ENCODE data around the gene NUBP1. TPM values are rescaled to one million over a fixed set of nuclear protein-coding genes. Genes with fewer than 3 reads are reported as not detected.
"Not testable (repeated sequence)": the region's sequence is repeated elsewhere in the genome, so short reads cannot be mapped to it uniquely, and the experiment has no call there.

NUBP1 gene
- polyA plus RNA-seq, 3 donors: 52.8 to 56.6 (median 54.3) TPM

DNA sequence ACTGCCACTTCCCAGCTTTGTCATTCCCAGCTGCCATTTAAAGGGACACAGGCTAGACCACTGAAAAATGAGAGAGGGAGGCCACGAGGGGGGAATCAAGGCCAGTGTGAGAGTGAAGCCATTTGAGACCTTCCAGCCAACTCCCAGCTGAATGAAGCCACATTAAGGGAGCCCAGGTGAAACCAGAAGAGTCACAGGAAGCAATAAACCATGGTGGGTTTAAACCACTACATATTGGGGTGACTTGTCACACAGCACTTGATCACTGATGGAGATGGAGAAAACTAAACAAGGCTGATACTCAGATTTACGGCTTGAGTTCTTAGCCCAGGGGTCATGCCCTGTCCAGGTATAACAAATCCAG is 2.8 kb upstream of the NUBP1 start:
- Histone ChIP-seq H3K4me1 (ENCODE audit: control insufficient read depth in 1 of 2, insufficient read depth in 2 of 2, low read length in 2 of 2) (peaks cover 40 to 49% of the 10 kb centered on the region in 2 donors), H3K27ac (ENCODE audit: low read depth in 1 of 2, low read length in 2 of 2) (no peak overlapping the region), H3K36me3 (replicated peaks in 1 of 2; ENCODE audit: control insufficient read depth in 1 of 2, insufficient read depth in 2 of 2, low read length in 2 of 2) (peaks cover 0 to 2% of the 10 kb centered on the region in 2 donors), H3K27me3 (ENCODE audit: control insufficient read depth in 2 of 2, insufficient read depth in 2 of 2, low read length in 2 of 2) (no peaks in the 10 kb centered on the region), H3K9ac (ENCODE audit: insufficient read depth, low read length, poor library complexity, severe bottlenecking) (no peak overlapping the region), H4K20me1 (ENCODE audit: insufficient read depth, low read length) (no peaks in the 10 kb centered on the region), H3K79me2 (ENCODE audit: insufficient read depth, low read length) (peaks cover 17% of the 10 kb centered on the region), H3K4me2 (replicated peaks; ENCODE audit: extremely low read depth, low read length, poor library complexity, severe bottlenecking) (no peak overlapping the region), H3K4me3 (replicated peaks in 1 of 3; ENCODE audit: low read depth in 2 of 3, low read length in 3 of 3) (no peak overlapping the region), H3K9me3 (replicated peaks in 1 of 2; ENCODE audit: control insufficient read depth in 1 of 2, insufficient read depth in 1 of 2, low read length in 2 of 2) (no peaks in the 10 kb centered on the region), H2AFZ (ENCODE audit: insufficient read depth, low read depth, low read length, poor library complexity, severe bottlenecking) (no peak overlapping the region)
- Mint-ChIP-seq H3K27ac (peak overlapping the region in 3 of 7 donors; percentile 47 to 70 (median 66)), H3K4me3 (no peak overlapping the region), H3K9me3 (peaks cover 0 to 2% (median 0%) of the 10 kb centered on the region in 7 donors), H3K4me1 (peaks cover 43% of the 10 kb centered on the region), H3K27me3 (ENCODE audit: low read depth in 3 of 3) (peaks cover 0 to 5% (median 2%) of the 10 kb centered on the region in 3 donors), H3K36me3 (peaks cover 8 to 12% of the 10 kb centered on the region in 2 donors)
- 100% methylated on average over 1 of the region's 2 CpGs for WGBS (ENCODE audit: insufficient coverage)
- intact Hi-C loops (cut with micrococcal nuclease): loop anchor here (5.0 to 10.0 kb wide), 3 partner anchors 154 to 204 kb away; partner anchors contain the start of genes CLEC16A (in 1 of the 2) and DEXI (in 1 of the 2)
- TF ChIP-seq, protein P1, sequence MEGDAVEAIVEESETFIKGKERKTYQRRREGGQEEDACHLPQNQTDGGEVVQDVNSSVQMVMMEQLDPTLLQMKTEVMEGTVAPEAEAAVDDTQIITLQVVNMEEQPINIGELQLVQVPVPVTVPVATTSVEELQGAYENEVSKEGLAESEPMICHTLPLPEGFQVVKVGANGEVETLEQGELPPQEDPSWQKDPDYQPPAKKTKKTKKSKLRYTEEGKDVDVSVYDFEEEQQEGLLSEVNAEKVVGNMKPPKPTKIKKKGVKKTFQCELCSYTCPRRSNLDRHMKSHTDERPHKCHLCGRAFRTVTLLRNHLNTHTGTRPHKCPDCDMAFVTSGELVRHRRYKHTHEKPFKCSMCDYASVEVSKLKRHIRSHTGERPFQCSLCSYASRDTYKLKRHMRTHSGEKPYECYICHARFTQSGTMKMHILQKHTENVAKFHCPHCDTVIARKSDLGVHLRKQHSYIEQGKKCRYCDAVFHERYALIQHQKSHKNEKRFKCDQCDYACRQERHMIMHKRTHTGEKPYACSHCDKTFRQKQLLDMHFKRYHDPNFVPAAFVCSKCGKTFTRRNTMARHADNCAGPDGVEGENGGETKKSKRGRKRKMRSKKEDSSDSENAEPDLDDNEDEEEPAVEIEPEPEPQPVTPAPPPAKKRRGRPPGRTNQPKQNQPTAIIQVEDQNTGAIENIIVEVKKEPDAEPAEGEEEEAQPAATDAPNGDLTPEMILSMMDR (IDR thresholded peaks at IDR 0.05): no peak
- no peak for DNase-seq

GRCh38 chr16:10741249-10741648 is 2.4 kb upstream of the NUBP1 start:
- H3K27me3 ChIP-seq (ENCODE audit: control insufficient read depth in 2 of 2, insufficient read depth in 2 of 2, low read length in 2 of 2); H2AFZ ChIP-seq (ENCODE audit: insufficient read depth, low read depth, low read length, poor library complexity, severe bottlenecking); H3K9ac ChIP-seq (ENCODE audit: insufficient read depth, low read length, poor library complexity, severe bottlenecking); H3K27ac ChIP-seq (ENCODE audit: low read depth in 1 of 2, low read length in 2 of 2); DNase-seq; H3K27me3 Mint-ChIP-seq (ENCODE audit: low read depth in 3 of 3); H3K4me3 ChIP-seq (replicated peaks in 1 of 3; ENCODE audit: low read depth in 2 of 3, low read length in 3 of 3); H3K4me2 ChIP-seq (replicated peaks; ENCODE audit: extremely low read depth, low read length, poor library complexity, severe bottlenecking); H3K4me3 Mint-ChIP-seq; H3K9me3 ChIP-seq (replicated peaks in 1 of 2; ENCODE audit: control insufficient read depth in 1 of 2, insufficient read depth in 1 of 2, low read length in 2 of 2); H3K36me3 ChIP-seq (replicated peaks in 1 of 2; ENCODE audit: control insufficient read depth in 1 of 2, insufficient read depth in 2 of 2, low read length in 2 of 2); H4K20me1 ChIP-seq (ENCODE audit: insufficient read depth, low read length); H3K9me3 Mint-ChIP-seq: not testable (repeated sequence)
- intact Hi-C loops (cut with micrococcal nuclease): loop anchor here (5.0 to 10.0 kb wide), 3 partner anchors 154 to 204 kb away; partner anchors contain the start of genes CLEC16A (in 1 of the 2) and DEXI (in 1 of the 2)
- H3K4me1 Mint-ChIP-seq: peaks cover 47% of the 10 kb centered on the region
- peak overlapping the region in 1 of 7 donors; percentile 70 for H3K27ac Mint-ChIP-seq
- peaks cover 12 to 16% of the 10 kb centered on the region in 2 donors for H3K36me3 Mint-ChIP-seq
- H3K4me1 ChIP-seq (ENCODE audit: control insufficient read depth in 1 of 2, insufficient read depth in 2 of 2, low read length in 2 of 2): peaks cover 40 to 49% of the 10 kb centered on the region in 2 donors
- WGBS (ENCODE audit: insufficient coverage): 98% methylated on average over 3 of the region's 10 CpGs
- H3K79me2 ChIP-seq (ENCODE audit: insufficient read depth, low read length): peaks cover 21% of the 10 kb centered on the region
